H1 (cell line): Measurements from ENCODE around the gene DPP10. TPM values are rescaled to one million over a fixed set of nuclear protein-coding genes. Genes with fewer than 3 reads are reported as not detected.

Source experiments
- CHD7 ChIP-seq: fragments of 300-600 bp; sonication (generic); IDR thresholded peaks from 2 replicates; pipeline ENCODE4 v1.7.1; 2012; ENCODE audit warnings: low read length, moderate library complexity, mild to moderate bottlenecking, inconsistent platforms; ENCODE audit not compliant: insufficient replicate concordance
- RFX5 ChIP-seq: IDR thresholded peaks from 2 replicates; pipeline ENCODE4 v1.6.1; 2011; ENCODE audit warnings: low read depth, low read length, improper control_type of control experiment, borderline replicate concordance
- SIN3A ChIP-seq, 2 experiments: IDR thresholded peaks in 1 of 2; conservative IDR thresholded peaks in 1 of 2; 2 replicates each; pipeline ENCODE4 v1.6.1; 2011 to 2012; ENCODE audit warnings: low read length in 2 of 2, improper control_type of control experiment in 1 of 2, low read depth in 1 of 2, mild to moderate bottlenecking in 1 of 2
- ZNF274 ChIP-seq: IDR thresholded peaks from 2 replicates; pipeline ENCODE4 v1.7.0; 2012; ENCODE audit warnings: low read length, borderline replicate concordance; ENCODE audit errors: extremely low read depth
- polyA plus RNA-seq, 7 experiments: library from polyadenylated mRNA; depleted of rRNA in 3 of 7; stranded (reverse) in 5 of 7; unstranded in 2 of 7; fragments of >200 nt in 5 of 7; fragments of 200-250 nt in 2 of 7; gene quantifications; 1 replicate in 5 of 7; 2 replicates in 1 of 7; 4 replicates in 1 of 7; pipeline versions ENCODE4 v1.2.1 to v1.2.3, GENCODE V29; 2011 to 2013; ENCODE audit warnings: missing spikeins in 2 of 7, mixed read lengths in 2 of 7
- total RNA-seq: library from RNA; stranded (reverse); fragmentation: NEBNext Ultra II Directional; extraction: Animal tissue kit (Norgen Biotek cat#: 25700); gene quantifications from 2 replicates; pipeline ENCODE4 v1.2.1, GENCODE V29; 2021

The DPP10 gene
- total and polyA plus RNA-seq, 2 of the 8 experiments (the other 6 are each of a cell fraction or from before 2014, with no cell fraction given): 3.3 to 7.2 TPM

- TF ChIP-seq CHD7: no peak
- TF ChIP-seq ZNF274: no peak
- TF ChIP-seq RFX5: no peak
- no peak for TF ChIP-seq SIN3A (conservative IDR thresholded peaks at IDR 0.05 in 1 of 2, IDR thresholded peaks at IDR 0.05 in 1 of 2; ENCODE audit: low read depth in 1 of 2, low read length in 2 of 2)
- TF ChIP-seq, all 59 proteins: peak for 0
These were observed 958.5 kb downstream of the DPP10 start (continued) for GRCh38 chr2:115400940-115401339.
